ENCODE results near the gene ANKRD6. TPM values are rescaled to one million over a fixed set of nuclear protein-coding genes. Genes with fewer than 3 reads are reported as not detected.

The ANKRD6 gene
- total RNA-seq, 2 experiments from 2014 or later, result 1.7 to 4.5 TPM

- no peak for ATAC-seq
- Mint-ChIP-seq H3K36me3 (peaks cover 7% of the 10 kb centered on the region), H3K27ac (peak overlapping the region; percentile 49), H3K4me1 (peaks cover 40% of the 10 kb centered on the region), H3K27me3 (no peaks in the 10 kb centered on the region), H3K4me3 (no peak overlapping the region), H3K9me3 (ENCODE audit: low read depth) (no peaks in the 10 kb centered on the region)
- CTCF ChIA-PET, result interaction anchor here (1.6 to 1.7 kb wide), 3 partner anchors 12 to 225 kb away, joined by 9 read pairs; partner anchors contain the start of gene ANKRD6
- no peak for DNase-seq
Observed at GRCh38 chr6:89597372-89597771, 164.4 kb downstream of the ANKRD6 start.

- peak; percentile 18 for ATAC-seq
Observed at GRCh38 chr6:89597988-89598387, 165.0 kb downstream of the ANKRD6 start.

GRCh38 chr6:89599727-89600126 lies 166.8 kb downstream of the ANKRD6 start:
- H3K4me1 Mint-ChIP-seq, result peaks cover 40% of the 10 kb centered on the region
- no peak overlapping the region for H3K27ac Mint-ChIP-seq
- ATAC-seq (no peak), DNase-seq (no peak)
- no peaks in the 10 kb centered on the region for H3K9me3 Mint-ChIP-seq (ENCODE audit: low read depth)
- H3K4me3 Mint-ChIP-seq, result no peak overlapping the region
- peaks cover 5% of the 10 kb centered on the region for H3K36me3 Mint-ChIP-seq
- CTCF ChIA-PET, result interaction anchor here (1.3 to 2.5 kb wide), 3 partner anchors 10 to 168 kb away, joined by 3 to 15 read pairs (median 7); no protein-coding TSS in a partner anchor
- no peaks in the 10 kb centered on the region for H3K27me3 Mint-ChIP-seq

More at GRCh38 chr6:89597988-89598387, 165.0 kb downstream of the ANKRD6 start:
- H3K36me3 Mint-ChIP-seq, result peaks cover 7% of the 10 kb centered on the region
- no peaks in the 10 kb centered on the region for H3K9me3 Mint-ChIP-seq (ENCODE audit: low read depth)
- no peak for DNase-seq
- no peak overlapping the region for H3K4me3 Mint-ChIP-seq
- H3K4me1 Mint-ChIP-seq, result peaks cover 40% of the 10 kb centered on the region
- no peak overlapping the region for H3K27ac Mint-ChIP-seq
- H3K27me3 Mint-ChIP-seq, result no peaks in the 10 kb centered on the region
- CTCF ChIA-PET, result interaction anchor here (1.0 to 2.5 kb wide), 4 partner anchors 12 to 232 kb away, joined by 3 to 15 read pairs (median 9); partner anchors contain the start of gene ANKRD6

GRCh38 chr6:89602166-89602565 lies 169.2 kb downstream of the ANKRD6 start:
- CTCF ChIA-PET, result no interaction called here
- Mint-ChIP-seq H3K27ac (no peak overlapping the region), H3K4me1 (peaks cover 21% of the 10 kb centered on the region)

GRCh38 chr6:89604653-89605052 lies 171.7 kb downstream of the ANKRD6 start:
- no peak overlapping the region for H3K27ac Mint-ChIP-seq
- H3K36me3 Mint-ChIP-seq, result no peaks in the 10 kb centered on the region
- H3K4me3 Mint-ChIP-seq, result no peak overlapping the region
- no peaks in the 10 kb centered on the region for H3K27me3 Mint-ChIP-seq
- DNase-seq, result no peak
- ATAC-seq, result no peak
- CTCF ChIA-PET, result interaction anchor here (1.0 to 1.2 kb wide), 3 partner anchors 170 to 232 kb away, joined by 3 to 4 read pairs (median 3); no protein-coding TSS in a partner anchor
- no peaks in the 10 kb centered on the region for H3K9me3 Mint-ChIP-seq (ENCODE audit: low read depth)
- no peaks in the 10 kb centered on the region for H3K4me1 Mint-ChIP-seq

More at GRCh38 chr6:89602166-89602565, 169.2 kb downstream of the ANKRD6 start:
- ATAC-seq (no peak), DNase-seq (no peak)
- Mint-ChIP-seq H3K36me3 (peaks cover 1% of the 10 kb centered on the region), H3K9me3 (ENCODE audit: low read depth) (no peaks in the 10 kb centered on the region), H3K4me3 (no peak overlapping the region), H3K27me3 (no peaks in the 10 kb centered on the region)

GRCh38 chr6:89605861-89606260 lies 172.9 kb downstream of the ANKRD6 start:
- Mint-ChIP-seq H3K9me3 (ENCODE audit: low read depth) (no peaks in the 10 kb centered on the region), H3K27me3 (no peaks in the 10 kb centered on the region), H3K4me1 (peaks cover 8% of the 10 kb centered on the region), H3K36me3 (no peaks in the 10 kb centered on the region), H3K4me3 (no peak overlapping the region), H3K27ac (no peak overlapping the region)
- ATAC-seq, result no peak
- CTCF ChIA-PET, result interaction anchor here (1.1 kb wide), 1 partner anchor 233 kb away, joined by 4 read pairs; no protein-coding TSS in a partner anchor
- DNase-seq, result no peak

- DNase-seq (peak; percentile 83), ATAC-seq (peak; percentile 88)
- peaks cover 22% of the 10 kb centered on the region for H3K4me1 Mint-ChIP-seq
- CTCF ChIA-PET, result interaction anchor here (0.6 to 6.2 kb wide), 16 partner anchors 11 to 246 kb away, joined by 3 to 57 read pairs (median 5); partner anchors contain the start of genes ANKRD6 and LYRM2
- H3K4me3 Mint-ChIP-seq, result no peak overlapping the region
- H3K27ac Mint-ChIP-seq, result no peak overlapping the region
- H3K9me3 Mint-ChIP-seq (ENCODE audit: low read depth), result no peaks in the 10 kb centered on the region
- no peaks in the 10 kb centered on the region for H3K36me3 Mint-ChIP-seq
- no peaks in the 10 kb centered on the region for H3K27me3 Mint-ChIP-seq
Observed at GRCh38 chr6:89610149-89610642, 177.2 kb downstream of the ANKRD6 start.

GRCh38 chr6:89611666-89612065 lies 178.7 kb downstream of the ANKRD6 start:
- no peak for DNase-seq
- H3K4me1 Mint-ChIP-seq, result peaks cover 22% of the 10 kb centered on the region
- no peak overlapping the region for H3K27ac Mint-ChIP-seq
- H3K27me3 Mint-ChIP-seq, result no peaks in the 10 kb centered on the region
- no peak overlapping the region for H3K4me3 Mint-ChIP-seq
- ATAC-seq, result no peak
- no peaks in the 10 kb centered on the region for H3K36me3 Mint-ChIP-seq
- no peaks in the 10 kb centered on the region for H3K9me3 Mint-ChIP-seq (ENCODE audit: low read depth)
- CTCF ChIA-PET, result interaction anchor here (1.9 to 6.2 kb wide), 2 partner anchors 181 to 240 kb away, joined by 6 to 57 read pairs; partner anchors contain the start of gene ANKRD6

- no peaks in the 10 kb centered on the region for H3K9me3 Mint-ChIP-seq (ENCODE audit: low read depth)
- DNase-seq, result no peak
- no peak for ATAC-seq
- H3K4me3 Mint-ChIP-seq, result no peak overlapping the region
- H3K4me1 Mint-ChIP-seq, result peaks cover 22% of the 10 kb centered on the region
- no peak overlapping the region for H3K27ac Mint-ChIP-seq
- H3K36me3 Mint-ChIP-seq, result no peaks in the 10 kb centered on the region
- H3K27me3 Mint-ChIP-seq, result no peaks in the 10 kb centered on the region
- CTCF ChIA-PET, result interaction anchor here (1.1 to 6.2 kb wide), 3 partner anchors 143 to 240 kb away, joined by 3 to 57 read pairs (median 6); partner anchors contain the start of gene ANKRD6
Observed at GRCh38 chr6:89612121-89612520, 179.2 kb downstream of the ANKRD6 start.

GRCh38 chr6:89613790-89614189 lies 180.8 kb downstream of the ANKRD6 start:
- peaks cover 22% of the 10 kb centered on the region for H3K4me1 Mint-ChIP-seq
- ATAC-seq, result no peak
- no peaks in the 10 kb centered on the region for H3K9me3 Mint-ChIP-seq (ENCODE audit: low read depth)
- H3K4me3 Mint-ChIP-seq, result no peak overlapping the region
- no peaks in the 10 kb centered on the region for H3K36me3 Mint-ChIP-seq
- no peak overlapping the region for H3K27ac Mint-ChIP-seq
- H3K27me3 Mint-ChIP-seq, result no peaks in the 10 kb centered on the region
- no peak for DNase-seq
- CTCF ChIA-PET, result interaction anchor here (1.4 to 6.2 kb wide), 2 partner anchors 10 to 183 kb away, joined by 3 to 57 read pairs; partner anchors contain the start of gene ANKRD6

GRCh38 chr6:89615882-89616281 lies 182.9 kb downstream of the ANKRD6 start:
- no peak overlapping the region for H3K27ac Mint-ChIP-seq
- no peak overlapping the region for H3K4me3 Mint-ChIP-seq
- peaks cover 14% of the 10 kb centered on the region for H3K4me1 Mint-ChIP-seq
- no peak for DNase-seq
- ATAC-seq, result no peak
- no peaks in the 10 kb centered on the region for H3K9me3 Mint-ChIP-seq (ENCODE audit: low read depth)
- CTCF ChIA-PET, result interaction anchor here (1.7 kb wide), 1 partner anchor 217 kb away, joined by 5 read pairs; no protein-coding TSS in a partner anchor
- H3K36me3 Mint-ChIP-seq, result no peaks in the 10 kb centered on the region
- no peaks in the 10 kb centered on the region for H3K27me3 Mint-ChIP-seq

- H3K4me1 Mint-ChIP-seq, result peaks cover 11% of the 10 kb centered on the region
- no peak for DNase-seq
- no peaks in the 10 kb centered on the region for H3K27me3 Mint-ChIP-seq
- H3K27ac Mint-ChIP-seq, result no peak overlapping the region
- H3K9me3 Mint-ChIP-seq (ENCODE audit: low read depth), result no peaks in the 10 kb centered on the region
- no peak for ATAC-seq
- CTCF ChIA-PET, result interaction anchor here (1.3 kb wide), 1 partner anchor 240 kb away, joined by 3 read pairs; no protein-coding TSS in a partner anchor
- no peak overlapping the region for H3K4me3 Mint-ChIP-seq
- no peaks in the 10 kb centered on the region for H3K36me3 Mint-ChIP-seq
Observed at GRCh38 chr6:89616531-89616930, 183.6 kb downstream of the ANKRD6 start.

GRCh38 chr6:89618026-89618425 lies 185.1 kb downstream of the ANKRD6 start:
- Mint-ChIP-seq H3K27me3 (no peaks in the 10 kb centered on the region), H3K4me3 (no peak overlapping the region), H3K27ac (no peak overlapping the region), H3K9me3 (ENCODE audit: low read depth) (no peaks in the 10 kb centered on the region), H3K4me1 (no peaks in the 10 kb centered on the region), H3K36me3 (no peaks in the 10 kb centered on the region)
- CTCF ChIA-PET, result interaction anchor here (0.9 to 1.1 kb wide), 2 partner anchors 186 to 246 kb away, joined by 3 read pairs; no protein-coding TSS in a partner anchor
- DNase-seq, result no peak
- no peak for ATAC-seq

GRCh38 chr6:89619567-89619966 lies 186.6 kb downstream of the ANKRD6 start:
- H3K27me3 Mint-ChIP-seq, result no peaks in the 10 kb centered on the region
- H3K4me3 Mint-ChIP-seq, result no peak overlapping the region
- no peaks in the 10 kb centered on the region for H3K4me1 Mint-ChIP-seq
- DNase-seq, result no peak
- H3K36me3 Mint-ChIP-seq, result no peaks in the 10 kb centered on the region
- no peaks in the 10 kb centered on the region for H3K9me3 Mint-ChIP-seq (ENCODE audit: low read depth)
- H3K27ac Mint-ChIP-seq, result no peak overlapping the region
- CTCF ChIA-PET, result no interaction called here
- ATAC-seq, result no peak
